HepG2 (cell line): ENCODE results near the gene NATD1. TPM values are rescaled to one million over a fixed set of nuclear protein-coding genes. Genes with fewer than 3 reads are reported as not detected.
A peak's percentile ranks its signal among the peaks of the same experiment; 100 is the strongest.

Source experiments
- ATAC-seq: fragments of 200-7000 bp; cut with Tn5 transposase; 3 replicates; pipeline ENCODE4 v1.9.1; 2020; ENCODE audit warnings: mild to moderate bottlenecking, moderate library complexity
- BruUV-seq: library from RNA; stranded (reverse); fragments of 400-500 nt; replicated peaks from 2 replicates; lab custom pipeline; 2021; lab: Mats Ljungman, UMichigan
- CTCF ChIA-PET: fragments of 300-600 bp; formaldehyde crosslinking; extraction: SDS; loops from one replicate; lab custom pipeline; 2021; ENCODE audit warnings: low total read pairs, inconsistent platforms, low intra/inter-chr PET ratio; lab: Yijun Ruan, JAX
- POLR2A ChIA-PET: fragments of 350-600 bp; sonication (Branson Sonifier 250); formaldehyde crosslinking; loops from one replicate; lab custom pipeline; 2020; ENCODE audit warnings: antibody characterized with exemption, inconsistent platforms; lab: Yijun Ruan, JAX
- DNase-seq: peaks from one replicate; pipeline ENCODE4 v3.0.0-alpha.2; 2015; ENCODE audit warnings: low spot score
- FAIRE-seq: peaks from 3 replicates; lab custom pipeline; 2011; peaks lifted over from hg19 to GRCh38; lab: Jason Lieb, UNC
- H2AFZ ChIP-seq: one replicate; pipeline ENCODE4 v1.6.1; 2011; ENCODE audit warnings: low read length, inconsistent platforms
- H3K27ac ChIP-seq: fragments of 300-600 bp; 3 replicates; pipeline ENCODE4 v1.8.0; 2011; ENCODE audit warnings: mixed run types, mild to moderate bottlenecking, mixed read lengths, low read length, inconsistent platforms; ENCODE audit not compliant: insufficient read depth; ENCODE audit errors: extremely low read length
- H3K27me3 ChIP-seq, 2 experiments: fragments of 200-600 bp in 1 of 2; 2 replicates in 1 of 2; 3 replicates in 1 of 2; pipeline versions ENCODE4 v1.6.0 to v1.8.0; 2011; ENCODE audit warnings: low read length in 2 of 2, mild to moderate bottlenecking in 2 of 2, moderate library complexity in 2 of 2, inconsistent platforms in 1 of 2; ENCODE audit not compliant: insufficient read depth in 2 of 2, control insufficient read depth in 1 of 2
- H3K36me3 ChIP-seq, 2 experiments: fragments of 200-600 bp in 1 of 2; replicated peaks in 1 of 2; 2 replicates in 1 of 2; 3 replicates in 1 of 2; pipeline versions ENCODE4 v1.5.1 to v1.8.0; 2011; ENCODE audit warnings: low read length in 2 of 2, inconsistent platforms in 1 of 2; ENCODE audit not compliant: insufficient read depth in 2 of 2, control insufficient read depth in 1 of 2
- H3K4me1 ChIP-seq: 2 replicates; pipeline ENCODE4 v1.5.1; 2012; ENCODE audit warnings: low read length, inconsistent platforms; ENCODE audit not compliant: insufficient read depth
- H3K4me2 ChIP-seq: 2 replicates; pipeline ENCODE4 v1.6.0; 2011; ENCODE audit warnings: low read depth, low read length, inconsistent platforms
- H3K4me3 ChIP-seq, 3 experiments: fragments of 200-600 bp in 1 of 3; sonication (generic), shearing (Covaris generic) in 1 of 3; replicated peaks in 1 of 3; 2 replicates each; pipeline ENCODE4 v1.5.1; 2011 to 2016; ENCODE audit warnings: low read length in 3 of 3, inconsistent platforms in 2 of 3, low read depth in 2 of 3, mild to moderate bottlenecking in 2 of 3, control low read depth in 1 of 3, mixed read lengths in 1 of 3; ENCODE audit not compliant: insufficient read depth in 1 of 3
- H3K79me2 ChIP-seq: one replicate; pipeline ENCODE4 v1.6.1; 2011; ENCODE audit warnings: low read length, inconsistent platforms; ENCODE audit not compliant: insufficient read depth
- H3K9ac ChIP-seq: 2 replicates; pipeline ENCODE4 v1.6.0; 2011; ENCODE audit warnings: mild to moderate bottlenecking, low read depth, low read length, inconsistent platforms; ENCODE audit not compliant: insufficient read depth
- H3K9me3 ChIP-seq: 2 replicates; pipeline ENCODE4 v1.5.1; 2012; ENCODE audit warnings: mild to moderate bottlenecking, low read length
- H4K20me1 ChIP-seq: 2 replicates; pipeline ENCODE4 v1.6.0; 2011; ENCODE audit warnings: inconsistent platforms, mild to moderate bottlenecking, low read length, moderate library complexity; ENCODE audit not compliant: insufficient read depth
- CTCF ChIP-seq: sonication (generic); formaldehyde crosslinking; IDR thresholded peaks from 2 replicates; pipeline ENCODE4 v1.5.0; 2020; ENCODE audit warnings: mild to moderate bottlenecking, missing genetic modification reagents, moderate library complexity
- STAG1 ChIP-seq: sonication (generic); formaldehyde crosslinking; IDR thresholded peaks from 2 replicates; pipeline ENCODE4 v1.4.0; 2020; ENCODE audit warnings: missing genetic modification reagents
- ZHX1 ChIP-seq: sonication (generic); formaldehyde crosslinking; IDR thresholded peaks from 2 replicates; pipeline ENCODE4 v1.8.1; 2022; ENCODE audit warnings: low read depth, mild to moderate bottlenecking, missing genetic modification reagents
- ZNF17 ChIP-seq: sonication (generic); formaldehyde crosslinking; IDR thresholded peaks from 2 replicates; pipeline ENCODE4 v1.5.0; 2020; ENCODE audit warnings: mild to moderate bottlenecking, missing genetic modification reagents
- ZNF580 ChIP-seq: IDR thresholded peaks from 2 replicates; pipeline ENCODE4 v1.6.1; 2016; ENCODE audit warnings: low read depth, borderline replicate concordance
- ZNF629 ChIP-seq: sonication (generic); formaldehyde crosslinking; conservative IDR thresholded peaks from 2 replicates; pipeline ENCODE4 v1.5.0; 2020; ENCODE audit warnings: missing genetic modification reagents
- WGBS: methylation state at CpG from one replicate; pipeline ENCODE4 v1.1.6; 2017; ENCODE audit warnings: low lambda C conversion rate; 5-methylcytosine and 5-hydroxymethylcytosine counted together
- in situ Hi-C: cut with HindIII; loops from 2 replicates; pipeline ENCODE4 v1.10.0; 2017; ENCODE audit warnings: low pct_unique_long_range_greater_than_20kb; ENCODE audit not compliant: extremely low pct_ligation_motif_present
- intact Hi-C: fragments of 100-400 bp; cut with micrococcal nuclease; formaldehyde crosslinking; loops from one replicate; pipeline ENCODE4 v1.10.0; 2022; ENCODE audit not compliant: unreplicated experiment
- polyA plus RNA-seq, 8 experiments: library from polyadenylated mRNA; depleted of rRNA in 3 of 8; stranded (reverse) in 7 of 8; unstranded in 1 of 8; fragments of >200 nt; fragmentation: Illumina TruSeq in 4 of 8; extraction: Trizol in 4 of 8; gene quantifications; 2 replicates each; pipeline versions ENCODE4 v1.2.1 to v1.2.3, GENCODE V29; 2011 to 2016; ENCODE audit warnings: low read depth in 4 of 8, missing spikeins in 1 of 8, mixed read lengths in 1 of 8; ENCODE audit not compliant: insufficient read depth in 1 of 8
- total RNA-seq, 5 experiments: library from RNA; depleted of rRNA; stranded (reverse); fragments of >200 nt; fragmentation: Illumina TruSeq; extraction: Trizol; gene quantifications; 2 replicates each; pipeline ENCODE4 v1.2.3, GENCODE V29; 2016; ENCODE audit warnings: low read depth in 1 of 5

NATD1 gene
- total and polyA plus RNA-seq, 2 of the 13 experiments (the other 11 are each of a cell fraction or from before 2014, with no cell fraction given): 0.31 to 2.3 TPM

- Histone ChIP-seq H3K27ac (peak overlapping the region; percentile 90), H3K9ac (peak overlapping the region; percentile 68), H3K36me3 (peaks cover 9 to 14% of the 10 kb centered on the region in 2 experiments), H4K20me1 (peaks cover 30% of the 10 kb centered on the region)
- ATAC-seq: no peak
- CTCF ChIA-PET: no interaction called here
- TF ChIP-seq STAG1 (CRISPR knock-in tag) (0 out of 2 replicates have a peak, but pooled peaks have one; percentile 12), ZNF629 (peak; percentile 65; the same call in 1 of the 2 replicates), ZNF580 (CRISPR knock-in tag) (0 out of 2 replicates have a peak, but pooled peaks have one; percentile 29), ZHX1 (CRISPR knock-in tag) (no peak), CTCF (CRISPR knock-in tag) (peak; percentile 30), ZNF17 (no peak)
- TF ChIP-seq, all 625 proteins: peak for 4
- WGBS: 69% methylated on average over 6 of the region's 6 CpGs
- POLR2A ChIA-PET: interaction anchor here (3.6 to 4.1 kb wide), 2 partner anchors 14 to 245 kb away, joined by 16 to 56 read pairs; partner anchors contain the start of gene USP22
- DNase-seq: no peak
- H3K4me2 ChIP-seq: peak overlapping the region; percentile 93
- H3K4me3 ChIP-seq: peak overlapping the region; percentile 54 to 95 (median 61)
- peaks cover 34% of the 10 kb centered on the region for H3K4me1 ChIP-seq
- H3K27me3 ChIP-seq: no peaks in the 10 kb centered on the region; a peak in 3 of 5 replicates
- H3K9me3 ChIP-seq: no peaks in the 10 kb centered on the region
- intact Hi-C loops (loop anchor here (5.0 to 10.0 kb wide), 2 partner anchors 36 to 244 kb away; partner anchors contain the start of genes NATD1 and USP22), in situ Hi-C loops (loop anchor here (10.0 kb wide), 2 partner anchors 164 to 166 kb away; partner anchors contain the start of gene DHRS7B)
- FAIRE-seq: no peak
- no peak overlapping the region for H2AFZ ChIP-seq
- H3K79me2 ChIP-seq: peaks cover 79% of the 10 kb centered on the region
- no TSS peak for BruUV-seq
Observed at GRCh38 chr17:21288571-21289017, 35.4 kb upstream of the NATD1 start.
